HCT116 (cell line): Measurements from ENCODE around the gene IRF8. TPM values are rescaled to one million over a fixed set of nuclear protein-coding genes. Genes with fewer than 3 reads are reported as not detected.

Source experiments
- ATAC-seq: fragments of 200-7000 bp; cut with Tn5 transposase; 2 replicates; pipeline ENCODE4 v1.9.1; 2020; ENCODE audit warnings: mild to moderate bottlenecking, moderate library complexity
- BruUV-seq: library from RNA; stranded (reverse); fragments of 400-500 nt; replicated peaks from 2 replicates; lab custom pipeline; 2021; lab: Mats Ljungman, UMichigan
- CTCF ChIA-PET: fragments of 300-600 bp; sonication (Branson Sonifier 250); formaldehyde crosslinking; loops from one replicate; lab custom pipeline; 2021; ENCODE audit warnings: antibody characterized with exemption; lab: Charles Lee
- POLR2A ChIA-PET: fragments of 300-600, 350-600 bp; sonication (Branson Sonifier 250); formaldehyde crosslinking; loops from one replicate; lab custom pipeline; 2021; ENCODE audit warnings: antibody characterized with exemption; lab: Charles Lee
- RAD21 ChIA-PET, 2 experiments: fragments of 300-600 bp; sonication (Branson Sonifier 250); formaldehyde crosslinking; loops; one replicate each; lab custom pipeline; 2023; ENCODE audit warnings: low total read pairs in 2 of 2; ENCODE audit not compliant: uncharacterized antibody in 2 of 2, unreplicated experiment in 2 of 2, low non-redundant PET in 1 of 2; lab: Charles Lee
- DNase-seq: peaks from one replicate; pipeline ENCODE4 v3.0.0-alpha.2; 2010; ENCODE audit warnings: low read depth, low spot score
- H2AFZ ChIP-seq: fragments of 200-600 bp; shearing (Covaris generic), sonication (generic); 2 replicates; pipeline ENCODE4 v1.6.1; 2017; ENCODE audit warnings: low read depth, mixed run types, mixed read lengths, antibody characterized with exemption, low read length; ENCODE audit not compliant: poor library complexity, severe bottlenecking
- H3K27ac ChIP-seq: 2 replicates; pipeline ENCODE4 v1.5.1; 2012; ENCODE audit warnings: low read depth, low read length
- H3K27me3 ChIP-seq: fragments of 200-600 bp; sonication (generic); 2 replicates; pipeline ENCODE4 v1.6.1; 2016; ENCODE audit warnings: mixed run types, low read length, mixed read lengths; ENCODE audit not compliant: insufficient read depth
- H3K36me3 ChIP-seq, 2 experiments: fragments of 200-500 bp in 1 of 2; fragments of 200-600 bp in 1 of 2; sonication (Bioruptor generic) in 1 of 2; sonication (generic) in 1 of 2; 2 replicates each; pipeline versions ENCODE4 v1.5.1 to v1.6.1; 2014 to 2016; ENCODE audit warnings: low read length in 2 of 2, inconsistent platforms in 1 of 2, mixed read lengths in 1 of 2, mixed run types in 1 of 2; ENCODE audit not compliant: insufficient read depth in 2 of 2, control insufficient read depth in 1 of 2
- H3K4me1 ChIP-seq, 2 experiments: fragments of 200-600 bp in 1 of 2; sonication (generic) in 1 of 2; 2 replicates each; pipeline versions ENCODE4 v1.5.1 to v1.6.1; 2012 to 2017; ENCODE audit warnings: low read length in 2 of 2, inconsistent platforms in 1 of 2, mild to moderate bottlenecking in 1 of 2, mixed read lengths in 1 of 2, mixed run types in 1 of 2, moderate library complexity in 1 of 2; ENCODE audit not compliant: insufficient read depth in 2 of 2, control insufficient read depth in 1 of 2
- H3K4me2 ChIP-seq: fragments of 200-600 bp; sonication (generic); 2 replicates; pipeline ENCODE4 v1.6.1; 2017; ENCODE audit warnings: mixed run types, low read length, mixed read lengths
- H3K4me3 ChIP-seq, 2 experiments: fragments of 200-600 bp in 1 of 2; sonication (generic) in 1 of 2; replicated peaks in 1 of 2; 2 replicates each; pipeline ENCODE4 v1.5.1; 2011 to 2016; ENCODE audit warnings: low read length in 2 of 2, control low read depth in 1 of 2, low read depth in 1 of 2, mild to moderate bottlenecking in 1 of 2, mixed read lengths in 1 of 2, mixed run types in 1 of 2
- H3K79me2 ChIP-seq: fragments of 200-600 bp; sonication (generic); 2 replicates; pipeline ENCODE4 v1.6.1; 2017; ENCODE audit warnings: mild to moderate bottlenecking, mixed run types, low read length, moderate library complexity, mixed read lengths; ENCODE audit not compliant: insufficient read depth
- H3K9ac ChIP-seq: fragments of 200-600 bp; sonication (generic); 2 replicates; pipeline ENCODE4 v1.6.1; 2016; ENCODE audit warnings: low read length, mixed read lengths
- H3K9me2 ChIP-seq: fragments of 200-600 bp; sonication (generic), shearing (Covaris generic); 2 replicates; pipeline ENCODE4 v1.6.1; 2017; ENCODE audit warnings: mixed run types, mild to moderate bottlenecking, moderate library complexity; ENCODE audit not compliant: insufficient read depth
- H3K9me3 ChIP-seq, 2 experiments: fragments of 200-500 bp in 1 of 2; fragments of 200-600 bp in 1 of 2; sonication (Bioruptor generic) in 1 of 2; sonication (generic) in 1 of 2; 2 replicates each; pipeline ENCODE4 v1.6.1; 2014 to 2017; ENCODE audit warnings: low read length in 2 of 2, mixed read lengths in 2 of 2, inconsistent platforms in 1 of 2, low read depth in 1 of 2, mild to moderate bottlenecking in 1 of 2, mixed run types in 1 of 2, moderate library complexity in 1 of 2; ENCODE audit not compliant: control insufficient read depth in 1 of 2, insufficient read depth in 1 of 2
- H4K20me1 ChIP-seq: fragments of 200-600 bp; sonication (generic), shearing (Covaris generic); 2 replicates; pipeline ENCODE4 v1.6.1; 2017; ENCODE audit warnings: mixed run types, mild to moderate bottlenecking, moderate library complexity; ENCODE audit not compliant: insufficient read depth
- CEBPB ChIP-seq: IDR thresholded peaks from 2 replicates; pipeline ENCODE4 v1.6.1; 2012; ENCODE audit warnings: low read depth
- ELF1 ChIP-seq: IDR thresholded peaks from 2 replicates; pipeline ENCODE4 v1.6.1; 2012; ENCODE audit warnings: low read depth, borderline replicate concordance
- EZH2phosphoT487 ChIP-seq: fragments of 200-600 bp; IDR thresholded peaks from 2 replicates; pipeline ENCODE4 v1.6.1; 2018; ENCODE audit warnings: antibody characterized with exemption, borderline replicate concordance
- JUND ChIP-seq: IDR thresholded peaks from 2 replicates; pipeline ENCODE4 v1.6.1; 2012
- MAX ChIP-seq: IDR thresholded peaks from 2 replicates; pipeline ENCODE4 v1.6.1; 2012
- POLR2A ChIP-seq: IDR thresholded peaks from 2 replicates; pipeline ENCODE4 v1.7.0; 2011; ENCODE audit warnings: borderline replicate concordance; ENCODE audit not compliant: insufficient read depth, insufficient read length; ENCODE audit errors: extremely low read depth
- POLR2AphosphoS5 ChIP-seq: IDR thresholded peaks from 2 replicates; pipeline ENCODE4 v1.6.1; 2011; ENCODE audit warnings: mild to moderate bottlenecking, low read depth, low read length, moderate library complexity
- RAD21 ChIP-seq: IDR thresholded peaks from 2 replicates; pipeline ENCODE4 v1.6.1; 2012; ENCODE audit warnings: low read depth, mild to moderate bottlenecking
- SIN3A ChIP-seq: IDR thresholded peaks from 2 replicates; pipeline ENCODE4 v1.6.1; 2012; ENCODE audit warnings: low read depth
- SP1 ChIP-seq: IDR thresholded peaks from 2 replicates; pipeline ENCODE4 v1.6.1; 2012; ENCODE audit warnings: low read depth
- YY1 ChIP-seq: IDR thresholded peaks from 2 replicates; pipeline ENCODE4 v1.6.1; 2011; ENCODE audit warnings: low read length, low read depth, moderate library complexity, mild to moderate bottlenecking; ENCODE audit not compliant: insufficient replicate concordance; ENCODE audit errors: extremely low read depth
- ZFX ChIP-seq: fragments of 450-650 bp; IDR thresholded peaks from 2 replicates; pipeline ENCODE4 v1.6.1; 2017
- intact Hi-C: fragments of 100-400 bp; cut with micrococcal nuclease; formaldehyde crosslinking; loops from 2 replicates; pipeline ENCODE4 v1.10.0; 2022
- microRNA-seq: library from miRNA; unstranded; fragments of <30 nt; microRNA quantifications from one replicate; pipeline ENCODE4, GENCODE V29; 2016; ENCODE audit warnings: borderline number of aligned reads
- total RNA-seq: library from RNA; stranded (reverse); gene quantifications from one replicate; pipeline ENCODE4 v1.2.1, GENCODE V29; 2021; ENCODE audit not compliant: unreplicated experiment
- TF ChIP-seq, protein P1 (sequence below): IDR thresholded peaks from 2 replicates; pipeline ENCODE4 v1.6.1; 2012; ENCODE audit warnings: low read depth

IRF8 gene
- total RNA-seq, 1 experiment from 2014 or later: 0.61 TPM

DNA sequence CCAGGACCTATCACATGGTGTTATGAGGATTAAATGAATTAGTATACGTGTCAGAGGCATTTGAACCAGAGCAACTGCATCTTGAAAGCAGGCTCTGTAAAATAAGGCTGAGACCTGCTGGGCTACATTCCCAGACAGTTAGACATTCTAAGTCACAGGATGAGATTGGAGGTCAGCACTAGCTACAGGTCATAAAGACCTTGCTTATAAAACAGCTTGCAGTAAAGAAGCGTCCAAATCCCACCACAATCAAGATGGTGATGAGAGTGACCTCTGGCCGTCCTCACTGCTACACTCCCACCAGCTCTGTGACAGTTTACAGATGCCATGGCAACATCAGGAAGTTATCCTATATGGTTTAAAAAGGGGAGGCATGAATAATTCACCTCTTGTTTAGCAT lies 71.8 kb downstream of the IRF8 start:
- no peak overlapping the region for H2AFZ ChIP-seq
- ChIA-PET POLR2A (no interaction called here), CTCF (no interaction called here), RAD21 (no interaction called here)
- intact Hi-C loops: no loop called here
- no TSS peak for BruUV-seq
- H3K79me2 ChIP-seq: no peaks in the 10 kb centered on the region
- H3K9ac ChIP-seq: no peak overlapping the region
- ATAC-seq (no peak), DNase-seq (no peak)
- H3K27ac ChIP-seq: no peak overlapping the region
- H3K9me3 ChIP-seq: peaks cover 0 to 10% of the 10 kb centered on the region in 2 experiments; a peak in 1 of 4 replicates
- no peaks in the 10 kb centered on the region for H3K4me1 ChIP-seq
- no peak overlapping the region for H3K4me3 ChIP-seq
- no peak overlapping the region for H3K4me2 ChIP-seq
- H4K20me1 ChIP-seq: no peaks in the 10 kb centered on the region
- H3K27me3 ChIP-seq: peaks cover 61% of the 10 kb centered on the region
- no peaks in the 10 kb centered on the region for H3K36me3 ChIP-seq
- TF ChIP-seq POLR2A (no peak), YY1 (no peak), SIN3A (no peak), MAX (no peak), RAD21 (no peak), ELF1 (no peak), POLR2AphosphoS5 (no peak), EZH2phosphoT487 (no peak), JUND (no peak), CEBPB (no peak), SP1 (no peak), ZFX (no peak)
- TF ChIP-seq, protein P1, sequence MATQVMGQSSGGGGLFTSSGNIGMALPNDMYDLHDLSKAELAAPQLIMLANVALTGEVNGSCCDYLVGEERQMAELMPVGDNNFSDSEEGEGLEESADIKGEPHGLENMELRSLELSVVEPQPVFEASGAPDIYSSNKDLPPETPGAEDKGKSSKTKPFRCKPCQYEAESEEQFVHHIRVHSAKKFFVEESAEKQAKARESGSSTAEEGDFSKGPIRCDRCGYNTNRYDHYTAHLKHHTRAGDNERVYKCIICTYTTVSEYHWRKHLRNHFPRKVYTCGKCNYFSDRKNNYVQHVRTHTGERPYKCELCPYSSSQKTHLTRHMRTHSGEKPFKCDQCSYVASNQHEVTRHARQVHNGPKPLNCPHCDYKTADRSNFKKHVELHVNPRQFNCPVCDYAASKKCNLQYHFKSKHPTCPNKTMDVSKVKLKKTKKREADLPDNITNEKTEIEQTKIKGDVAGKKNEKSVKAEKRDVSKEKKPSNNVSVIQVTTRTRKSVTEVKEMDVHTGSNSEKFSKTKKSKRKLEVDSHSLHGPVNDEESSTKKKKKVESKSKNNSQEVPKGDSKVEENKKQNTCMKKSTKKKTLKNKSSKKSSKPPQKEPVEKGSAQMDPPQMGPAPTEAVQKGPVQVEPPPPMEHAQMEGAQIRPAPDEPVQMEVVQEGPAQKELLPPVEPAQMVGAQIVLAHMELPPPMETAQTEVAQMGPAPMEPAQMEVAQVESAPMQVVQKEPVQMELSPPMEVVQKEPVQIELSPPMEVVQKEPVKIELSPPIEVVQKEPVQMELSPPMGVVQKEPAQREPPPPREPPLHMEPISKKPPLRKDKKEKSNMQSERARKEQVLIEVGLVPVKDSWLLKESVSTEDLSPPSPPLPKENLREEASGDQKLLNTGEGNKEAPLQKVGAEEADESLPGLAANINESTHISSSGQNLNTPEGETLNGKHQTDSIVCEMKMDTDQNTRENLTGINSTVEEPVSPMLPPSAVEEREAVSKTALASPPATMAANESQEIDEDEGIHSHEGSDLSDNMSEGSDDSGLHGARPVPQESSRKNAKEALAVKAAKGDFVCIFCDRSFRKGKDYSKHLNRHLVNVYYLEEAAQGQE: no peak
- H3K9me2 ChIP-seq: no peaks in the 10 kb centered on the region

Small RNAs within 50 kb of the gene (microRNA-seq; reads per million reads assigned to microRNA genes)
- not detected for gene MIR6774

Other genes starting within 250 kb of the IRF8 start
- gene GINS2, start 210.2 kb upstream of the IRF8 start, total RNA-seq: 53.3 TPM
- gene C16orf74, start 148.1 kb upstream of the IRF8 start, total RNA-seq: 30.0 TPM
- gene EMC8, start 99.6 kb upstream of the IRF8 start, total RNA-seq: 73.0 TPM
- gene COX4I1, start 99.5 kb upstream of the IRF8 start, total RNA-seq: 839 TPM